ENCODE results near the gene FAM53A.

DNA sequence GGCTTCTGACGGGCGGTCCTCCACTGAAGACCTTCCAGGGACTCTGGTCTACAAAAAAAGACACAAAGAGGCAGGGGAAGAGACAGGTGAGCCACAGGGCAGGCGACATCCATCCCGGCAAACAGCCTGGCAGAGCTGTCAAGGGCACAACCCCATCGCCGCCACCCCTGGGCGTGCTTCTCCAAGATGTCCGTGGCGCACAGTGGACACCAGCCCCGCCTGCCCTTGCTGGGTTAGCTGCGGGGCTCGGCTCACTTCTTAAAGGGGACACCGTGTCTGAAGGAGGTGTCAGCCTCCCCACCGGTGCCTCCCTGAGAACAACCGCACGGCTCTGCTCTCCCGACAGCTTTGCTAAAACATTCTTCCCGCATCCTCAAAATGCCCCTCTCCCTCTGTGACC lies 28.4 kb downstream of the FAM53A start:
- TF ChIP-seq MYB (IDR thresholded peaks at IDR 0.05; ENCODE audit: borderline replicate concordance, low read depth, low read length), result no peak
- TF ChIP-seq TBL1XR1 (IDR thresholded peaks at IDR 0.05; ENCODE audit: low read depth, low read length), result no peak
- TF ChIP-seq NFIC (IDR thresholded peaks at IDR 0.05; ENCODE audit: low read depth, low read length), result no peak
- no peak for TF ChIP-seq EZH2 (IDR thresholded peaks at IDR 0.05; ENCODE audit: borderline replicate concordance, control insufficient read depth, low read depth, low read length)
- TF ChIP-seq TARDBP (IDR thresholded peaks at IDR 0.05; ENCODE audit: borderline replicate concordance), result no peak
- TF ChIP-seq EP300 (IDR thresholded peaks at IDR 0.05; ENCODE audit: borderline replicate concordance in 1 of 2, control insufficient read depth in 1 of 2, low read depth in 2 of 2, low read length in 2 of 2), result no peak

Data from GM12878 (cell line).